Left renal pelvis (tissue), 4 donors: ENCODE results near the gene RTN1. TPM values are rescaled to one million over a fixed set of nuclear protein-coding genes. Genes with fewer than 3 reads are reported as not detected.

Source experiments
- DNase-seq, 4 donors: peaks; one replicate each; pipeline ENCODE4 v3.0.0-alpha.2; 2013; ENCODE audit warnings: low read depth in 4 of 4, low spot score in 3 of 4
- polyA plus RNA-seq, 4 donors: library from polyadenylated mRNA; unstranded; fragments of 120-200 nt; gene quantifications; one replicate each; pipeline ENCODE4 v1.2.1, GENCODE V29; 2013; ENCODE audit not compliant: insufficient read length in 4 of 4

RTN1 gene
- polyA plus RNA-seq, 4 donors, result 3.3 to 16.9 (median 5.5) TPM

GRCh38 chr14:59580911-59581310 lies 289.7 kb downstream of the RTN1 start:
- DNase-seq, result no peak

DNA sequence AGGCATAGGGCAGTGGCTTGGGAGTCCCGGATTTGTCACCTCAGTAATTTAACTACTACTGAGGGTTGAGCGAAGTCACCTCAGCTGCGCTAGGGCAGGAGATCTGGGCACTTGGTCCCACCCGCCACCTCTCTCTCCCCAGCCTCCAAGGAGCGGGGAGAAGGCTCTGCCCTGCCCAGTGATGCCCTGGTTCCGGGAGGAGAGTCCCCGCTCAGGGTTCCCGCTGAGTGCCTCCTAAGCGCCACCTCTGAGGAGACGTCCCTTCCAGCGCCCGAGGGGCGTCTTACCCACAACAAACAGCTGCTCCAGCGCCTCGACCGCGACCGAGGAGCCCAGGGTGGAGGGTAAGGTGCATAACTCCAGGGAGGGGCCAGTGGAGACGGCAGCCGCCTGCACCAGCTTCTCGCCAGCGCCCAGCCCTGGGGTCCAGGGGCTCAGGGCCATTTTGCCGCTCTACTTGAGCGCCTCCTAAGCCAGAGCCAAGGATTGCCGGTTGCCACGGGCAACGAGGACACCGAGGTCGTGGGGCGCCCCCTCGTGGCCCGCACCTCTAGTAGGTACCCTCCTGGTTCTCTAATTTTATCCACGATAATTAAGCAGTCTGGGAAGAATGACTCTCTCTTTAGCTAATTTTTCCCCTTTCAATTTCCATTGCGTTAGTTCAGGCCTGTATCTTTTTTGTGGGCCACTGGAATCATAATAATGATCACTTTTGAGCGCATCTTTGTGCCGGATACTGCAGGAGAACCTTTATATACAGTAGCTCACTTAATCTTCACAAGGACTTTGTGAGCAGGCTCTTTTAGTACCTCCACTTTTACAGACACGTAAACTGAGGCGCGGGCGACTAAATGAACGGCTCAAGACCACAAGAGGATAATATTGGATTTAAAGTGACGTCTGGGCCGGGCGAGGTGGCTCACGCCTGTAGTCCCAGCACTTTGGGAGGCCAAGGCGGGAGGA lies 294.0 kb downstream of the RTN1 start, which contains the start of gene CCDC175:
CCDC175 (minus strand) TSS at position 481 of the 963 bp plus-strand sequence; CDS start at position 444, 37 bp downstream.
- peak; percentile 73 to 83 (median 79) for DNase-seq

DNA sequence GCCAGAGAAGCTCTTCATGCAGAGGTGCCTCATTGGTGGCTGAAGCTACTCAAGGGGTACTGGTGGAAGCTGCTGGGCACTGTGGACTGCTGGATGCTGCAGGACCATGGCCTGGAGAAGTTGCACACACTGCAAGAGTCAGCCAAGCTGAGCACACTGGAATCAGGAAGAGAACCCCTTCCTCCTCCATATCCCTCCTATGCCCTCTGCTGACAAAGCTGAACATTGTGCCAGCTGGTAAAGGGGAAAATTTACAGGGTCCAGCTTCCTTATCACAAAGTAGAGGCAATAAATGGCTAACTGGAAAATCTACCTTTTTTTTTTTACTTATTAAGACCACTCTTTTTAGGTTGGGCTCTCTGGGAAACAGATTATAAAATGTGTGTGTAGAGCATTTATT lies 300.5 kb downstream of the RTN1 start:
- DNase-seq, result no peak

DNA sequence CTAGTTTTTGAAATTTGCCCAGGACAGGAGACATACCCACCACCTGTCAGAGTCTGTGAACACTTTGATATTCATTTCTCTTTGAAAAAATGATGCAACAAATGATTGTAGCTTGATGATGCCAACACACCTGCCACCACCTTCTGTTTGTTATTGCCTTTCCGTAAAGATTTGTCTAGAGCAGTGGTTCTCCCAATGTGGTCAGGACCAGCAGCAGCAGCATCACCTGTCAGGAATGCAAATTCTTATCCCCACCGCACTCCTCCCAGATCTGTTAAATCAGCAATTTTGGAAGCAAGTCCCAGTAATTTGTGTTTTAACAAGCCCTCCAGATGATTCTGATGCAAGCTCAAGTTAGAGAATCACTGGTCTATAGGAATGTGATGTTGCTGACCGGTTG lies 303.9 kb downstream of the RTN1 start:
- no peak for DNase-seq

GRCh38 chr14:59566296-59566695 lies 304.3 kb downstream of the RTN1 start:
- DNase-seq, result no peak

GRCh38 chr14:59565087-59565486 lies 305.5 kb downstream of the RTN1 start:
- DNase-seq, result no peak

DNA sequence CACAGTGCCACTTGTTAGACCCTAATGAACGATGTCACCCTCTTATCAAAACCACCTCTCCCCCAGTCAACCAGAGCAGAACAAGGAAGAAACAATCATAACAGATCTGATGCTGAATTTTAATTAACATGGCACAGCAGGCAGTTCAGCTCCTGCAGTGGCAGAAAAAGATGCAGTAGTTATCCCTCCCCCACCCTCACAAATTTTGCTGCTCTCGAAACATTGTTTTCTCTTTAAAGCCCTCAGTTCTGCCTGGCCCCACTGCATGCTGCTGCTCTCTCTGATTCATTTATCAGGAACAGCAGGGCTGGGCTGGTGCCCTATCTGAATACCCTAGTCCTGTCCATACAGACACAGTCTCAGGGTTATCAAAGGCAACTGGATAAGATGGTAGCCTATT lies 306.2 kb downstream of the RTN1 start:
- DNase-seq, result no peak

- DNase-seq, result no peak
Observed at GRCh38 chr14:59547310-59547709, 323.3 kb downstream of the RTN1 start.

Other genes starting within 250 kb of the RTN1 start
- 1 to 10 TPM in 3 of 4 donors, under 1 TPM in 1; 0.14 to 3.3 (median 2.3) TPM for gene LRRC9, start 49.4 kb upstream of the RTN1 start, polyA plus RNA-seq
- gene PCNX4, start 221.1 kb upstream of the RTN1 start, polyA plus RNA-seq, result 100 to 1,000 TPM in 2 of 4 donors, 10 to 100 TPM in 2; 81.6 to 104 (median 95.0) TPM